B cell (primary cell): Measurements from ENCODE around the gene RBKS. TPM values are rescaled to one million over a fixed set of nuclear protein-coding genes. Genes with fewer than 3 reads are reported as not detected.

Source experiments
- ATAC-seq: fragments of 200-7000 bp; cut with Tn5 transposase; one replicate; pipeline ENCODE4 v1.10.0; 2021; ENCODE audit warnings: low read depth, mild to moderate bottlenecking, moderate number of reproducible peaks, moderate library complexity
- CTCF ChIA-PET: fragments of 350-600 bp; sonication (Branson Sonifier 250); formaldehyde crosslinking; loops from one replicate; lab custom pipeline; 2021; ENCODE audit warnings: antibody characterized with exemption, inconsistent platforms; lab: Charles Lee
- POLR2A ChIA-PET: fragments of 350-600 bp; sonication (Branson Sonifier 250); formaldehyde crosslinking; loops from one replicate; lab custom pipeline; 2021; ENCODE audit warnings: antibody characterized with exemption; lab: Charles Lee
- DNase-seq: peaks from one replicate; pipeline ENCODE4 v3.0.0; 2013
- H2AFZ ChIP-seq: 2 replicates; pipeline ENCODE4 v1.6.1; 2012; ENCODE audit warnings: mild to moderate bottlenecking, low read depth, low read length; ENCODE audit not compliant: insufficient read depth, poor library complexity, severe bottlenecking
- H3K27ac ChIP-seq, 2 donors: 1 replicate in 1 of 2; 2 replicates in 1 of 2; pipeline ENCODE4 v1.5.1; 2012 to 2013; ENCODE audit warnings: low read length in 2 of 2, mild to moderate bottlenecking in 2 of 2, moderate library complexity in 1 of 2
- H3K27me3 ChIP-seq, 4 experiments: fragments of 200-600 bp in 1 of 4; sonication (generic) in 1 of 4; replicated peaks in 1 of 4; 1 replicate in 2 of 4; 2 replicates in 2 of 4; pipeline versions ENCODE4 v1.6.1 to v1.7.0; 2013 to 2016; ENCODE audit warnings: low read length in 3 of 4, mild to moderate bottlenecking in 2 of 4, mixed read lengths in 1 of 4, moderate library complexity in 1 of 4; ENCODE audit not compliant: insufficient read depth in 4 of 4, control insufficient read depth in 3 of 4; ENCODE audit errors: control extremely low read depth in 1 of 4
- H3K36me3 ChIP-seq, 2 experiments: replicated peaks in 1 of 2; 1 replicate in 1 of 2; 2 replicates in 1 of 2; pipeline versions ENCODE4 v1.6.1 to v1.7.1; 2013; ENCODE audit warnings: low read length in 1 of 2; ENCODE audit not compliant: insufficient read depth in 2 of 2, control insufficient read depth in 1 of 2; ENCODE audit errors: control extremely low read depth in 1 of 2, extremely low read depth in 1 of 2
- H3K4me1 ChIP-seq, 2 donors: fragments of 200-600 bp in 1 of 2; sonication (generic) in 1 of 2; 1 replicate in 1 of 2; 2 replicates in 1 of 2; pipeline versions ENCODE4 v1.5.1 to v1.6.1; 2013 to 2017; ENCODE audit warnings: low read length in 2 of 2; ENCODE audit not compliant: control insufficient read depth in 2 of 2, insufficient read depth in 2 of 2
- H3K4me2 ChIP-seq: replicated peaks from 2 replicates; pipeline ENCODE3; 2012; ENCODE audit warnings: mild to moderate bottlenecking, low read depth, low read length; ENCODE audit not compliant: poor library complexity, severe bottlenecking
- H3K4me3 ChIP-seq, 5 experiments: fragments of 200-600 bp in 1 of 5; sonication (generic) in 1 of 5; 1 replicate in 3 of 5; 2 replicates in 2 of 5; pipeline versions ENCODE4 v1.5.1 to v1.7.0; 2011 to 2016; ENCODE audit warnings: low read length in 4 of 5, mild to moderate bottlenecking in 4 of 5, low read depth in 2 of 5, control low read depth in 1 of 5, moderate library complexity in 1 of 5; ENCODE audit not compliant: insufficient read depth in 1 of 5; ENCODE audit errors: control extremely low read depth in 1 of 5, extremely low read depth in 1 of 5
- H3K79me2 ChIP-seq: fragments of 200-600 bp; sonication (generic); one replicate; pipeline ENCODE4 v1.6.0; 2016; ENCODE audit warnings: low read length; ENCODE audit not compliant: control insufficient read depth, insufficient read depth
- H3K9ac ChIP-seq: fragments of 200-600 bp; sonication (generic); 2 replicates; pipeline ENCODE4 v1.6.1; 2017; ENCODE audit warnings: mild to moderate bottlenecking, low read length, moderate library complexity
- H3K9me3 ChIP-seq, 3 donors: one replicate each; pipeline versions ENCODE4 v1.6.1 to v1.7.1; 2013; ENCODE audit warnings: low read length in 2 of 3; ENCODE audit not compliant: control insufficient read depth in 2 of 3, insufficient read depth in 1 of 3; ENCODE audit errors: control extremely low read depth in 1 of 3
- H4K20me1 ChIP-seq: 2 replicates; pipeline ENCODE4 v1.6.0; 2012; ENCODE audit warnings: mild to moderate bottlenecking, low read length; ENCODE audit not compliant: insufficient read depth, control insufficient read depth, poor library complexity, severe bottlenecking
- H3K27ac Mint-ChIP-seq: one replicate; pipeline ENCODE4 v1.8.0; 2021; ENCODE audit warnings: mixed read lengths
- H3K27me3 Mint-ChIP-seq: one replicate; pipeline ENCODE4 v1.8.0; 2021; ENCODE audit warnings: mixed read lengths
- H3K4me1 Mint-ChIP-seq: one replicate; pipeline ENCODE4 v1.8.0; 2021; ENCODE audit warnings: mixed read lengths
- H3K4me3 Mint-ChIP-seq: one replicate; pipeline ENCODE4 v1.8.0; 2021; ENCODE audit warnings: mixed read lengths
- H3K9me3 Mint-ChIP-seq: one replicate; pipeline ENCODE4 v1.8.0; 2022; ENCODE audit warnings: mixed read lengths; ENCODE audit not compliant: insufficient read depth
- CTCF ChIP-seq: fragments of 200-600 bp; IDR thresholded peaks from one replicate; pipeline ENCODE4 v1.8.0; 2022; ENCODE audit warnings: antibody characterized with exemption, mild to moderate bottlenecking
- EZH2 ChIP-seq: IDR thresholded peaks from 2 replicates; pipeline ENCODE4 v1.6.1; 2012; ENCODE audit warnings: borderline replicate concordance, low read depth, mild to moderate bottlenecking, moderate library complexity, low read length; ENCODE audit not compliant: insufficient read depth, poor library complexity, severe bottlenecking
- WGBS: methylation state at CpG from one replicate; pipeline ENCODE4 v1.1.5; 2013; ENCODE audit warnings: missing lambda C conversion rate; ENCODE audit not compliant: insufficient coverage; 5-methylcytosine and 5-hydroxymethylcytosine counted together
- intact Hi-C: fragments of 100-400 bp; cut with micrococcal nuclease; formaldehyde crosslinking; loops from one replicate; pipeline ENCODE4 v1.10.0; 2022
- polyA plus RNA-seq: library from polyadenylated mRNA; depleted of rRNA; stranded (reverse); fragments of >200 nt; gene quantifications from 2 replicates; pipeline ENCODE4 v1.2.3, GENCODE V29; 2012
- total RNA-seq, 2 donors: library from RNA; stranded (reverse); fragments of 120-200 nt in 1 of 2; gene quantifications; 1 replicate in 1 of 2; 2 replicates in 1 of 2; pipeline versions ENCODE4 v1.2.3 to v1.2.4, GENCODE V29; 2013 to 2022

The RBKS gene
- total and polyA plus RNA-seq, 2 donors (not counting 1 experiment from before 2014, with no cell fraction given): 6.4 to 9.2 TPM

GRCh38 chr2:27914041-27914804 lies 24.0 kb upstream of the RBKS start:
- H3K4me1 Mint-ChIP-seq: peaks cover 21% of the 10 kb centered on the region
- DNase-seq (no peak), ATAC-seq (no peak)
- Histone ChIP-seq H3K4me1 (peaks cover 4 to 8% of the 10 kb centered on the region in 2 donors), H3K4me3 (no peak overlapping the region), H3K27ac (no peak overlapping the region), H4K20me1 (no peaks in the 10 kb centered on the region), H3K36me3 (peaks cover 0 to 3% of the 10 kb centered on the region in 2 experiments), H3K79me2 (peaks cover 2% of the 10 kb centered on the region), H3K9me3 (no peaks in the 10 kb centered on the region), H3K27me3 (no peaks in the 10 kb centered on the region), H2AFZ (no peak overlapping the region), H3K4me2 (no peak overlapping the region), H3K9ac (no peak overlapping the region)
- ChIA-PET CTCF (no interaction called here), POLR2A (no interaction called here)
- no peaks in the 10 kb centered on the region for H3K27me3 Mint-ChIP-seq
- intact Hi-C loops: loop anchor here (2.0 kb wide), 1 partner anchor 23 kb away; the partner anchor contains the start of genes BABAM2 and RBKS
- H3K9me3 Mint-ChIP-seq: no peaks in the 10 kb centered on the region
- no CpG with 5 or more reads among the region's 2 CpGs for WGBS
- TF ChIP-seq CTCF: no peak
- no peak for TF ChIP-seq EZH2
- H3K27ac Mint-ChIP-seq: peak overlapping the region; percentile 67
- H3K4me3 Mint-ChIP-seq: no peak overlapping the region

GRCh38 chr2:27912512-27912911 lies 22.3 kb upstream of the RBKS start:
- Histone ChIP-seq H3K4me2 (no peak overlapping the region), H4K20me1 (no peaks in the 10 kb centered on the region), H3K36me3 (peaks cover 0 to 3% of the 10 kb centered on the region in 2 experiments), H3K27ac (no peak overlapping the region), H3K9ac (no peak overlapping the region), H3K79me2 (peaks cover 10% of the 10 kb centered on the region), H3K4me3 (no peak overlapping the region), H3K9me3 (no peaks in the 10 kb centered on the region), H2AFZ (no peak overlapping the region), H3K4me1 (peaks cover 4 to 8% of the 10 kb centered on the region in 2 donors), H3K27me3 (no peaks in the 10 kb centered on the region)
- no peaks in the 10 kb centered on the region for H3K9me3 Mint-ChIP-seq
- POLR2A ChIA-PET: no interaction called here
- ATAC-seq (no peak), DNase-seq (no peak)
- H3K4me3 Mint-ChIP-seq: no peak overlapping the region
- intact Hi-C loops: no loop called here
- WGBS: 100% methylated on average over 2 of the region's 2 CpGs
- TF ChIP-seq EZH2: no peak
- TF ChIP-seq CTCF: no peak
- H3K27me3 Mint-ChIP-seq: no peaks in the 10 kb centered on the region
- H3K27ac Mint-ChIP-seq: no peak overlapping the region
- CTCF ChIA-PET: interaction anchor here (0.6 kb wide), 1 partner anchor 12 kb away, joined by 3 read pairs; no protein-coding TSS in a partner anchor
- peaks cover 24% of the 10 kb centered on the region for H3K4me1 Mint-ChIP-seq
